ENCODE measurements around the gene STK38L. TPM values are rescaled to one million over a fixed set of nuclear protein-coding genes. Genes with fewer than 3 reads are reported as not detected.

The STK38L gene
- total and polyA plus RNA-seq, 10 of the 15 experiments (the other 5 are each of a cell fraction or from before 2014, with no cell fraction given), result 43.0 to 154 (median 115) TPM

DNA sequence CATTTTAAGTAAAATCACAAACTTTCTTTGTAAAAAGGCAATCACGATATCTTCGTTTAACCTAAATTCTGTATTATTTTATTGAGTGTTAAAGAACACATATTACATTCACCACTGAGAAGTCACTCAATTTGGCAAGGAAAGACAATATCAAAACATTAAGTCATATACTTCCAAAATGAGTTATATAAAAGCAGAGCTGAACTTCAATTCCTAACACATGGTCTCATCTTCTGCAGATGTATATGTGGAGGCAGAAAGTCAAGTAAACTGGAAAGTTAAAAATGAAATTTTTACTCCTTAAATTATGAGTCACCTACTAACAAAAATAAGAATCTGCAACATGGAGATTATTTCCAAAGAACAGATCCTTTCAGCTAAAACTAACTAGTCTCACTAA lies 117.3 kb downstream of the STK38L start:
- no TSS peak for BruUV-seq (replicated peaks)
- Histone ChIP-seq H3K36me3 (ENCODE audit: control insufficient read depth in 2 of 2, insufficient read depth in 2 of 2, low read length in 1 of 2) (no peaks in the 10 kb centered on the region; a peak in 1 of 4 replicates), H3K4me3 (no peak overlapping the region), H4K20me1 (ENCODE audit: control insufficient read depth, insufficient read depth) (no peaks in the 10 kb centered on the region; the same call in 1 of the 2 replicates), H2AFZ (ENCODE audit: control insufficient read depth, low read depth, low read length) (no peak overlapping the region), H3K27ac (ENCODE audit: control insufficient read depth, insufficient read depth) (no peak overlapping the region), H3K9me3 (replicated peaks; ENCODE audit: control insufficient read depth, insufficient read depth, low read length) (no peaks in the 10 kb centered on the region; the same call in none of the 3 replicates), H3K4me2 (ENCODE audit: control insufficient read depth, insufficient read depth) (no peak overlapping the region), H3K27me3 (replicated peaks in 1 of 2; ENCODE audit: control insufficient read depth in 2 of 2, insufficient read depth in 2 of 2, low read length in 1 of 2) (no peaks in the 10 kb centered on the region), H3K79me2 (ENCODE audit: control insufficient read depth, insufficient read depth, low read length) (peaks cover 19% of the 10 kb centered on the region), H3K9ac (ENCODE audit: control insufficient read depth, insufficient read depth, low read length) (no peak overlapping the region), H3K4me1 (ENCODE audit: control insufficient read depth, insufficient read depth, low read length) (no peaks in the 10 kb centered on the region)
- SMC1A ChIA-PET (ENCODE audit: uncharacterized antibody, unreplicated experiment), result interaction anchor here (1.4 kb wide), 1 partner anchor 19 kb away, joined by 3 read pairs; no protein-coding TSS in a partner anchor
- RAD21 ChIA-PET (ENCODE audit: unreplicated experiment), result no interaction called here
- FAIRE-seq (no peak), ATAC-seq (no peak), DNase-seq (ENCODE audit: low read depth, low spot score) (no peak)
- intact Hi-C loops (cut with micrococcal nuclease; ENCODE audit: unreplicated experiment), result no loop called here
- POLR2A ChIA-PET, result interaction anchor here (0.5 kb wide), 1 partner anchor 15 kb away, joined by 8 read pairs; no protein-coding TSS in a partner anchor
- CTCF ChIA-PET, result interaction anchor here (1.0 kb wide), 1 partner anchor 23 kb away, joined by 3 read pairs; no protein-coding TSS in a partner anchor
- in situ Hi-C loops (cut with MboI), result no loop called here
- TF ChIP-seq BACH1 (IDR thresholded peaks at IDR 0.05; ENCODE audit: borderline replicate concordance), result no peak
- TF ChIP-seq RB1 (IDR thresholded peaks at IDR 0.05; ENCODE audit: borderline replicate concordance), result no peak
- TF ChIP-seq SREBF1 (IDR thresholded peaks at IDR 0.05; ENCODE audit: low read length), result no peak
- no peak for TF ChIP-seq ETV6 (conservative IDR thresholded peaks at IDR 0.05 in 1 of 2, IDR thresholded peaks at IDR 0.05 in 1 of 2; ENCODE audit: borderline replicate concordance in 1 of 2, low read depth in 1 of 2)
- no peak for TF ChIP-seq CEBPB (IDR thresholded peaks at IDR 0.05; ENCODE audit: borderline replicate concordance in 1 of 2, low read depth in 2 of 2, low read length in 2 of 2)
- TF ChIP-seq BHLHE40 (IDR thresholded peaks at IDR 0.05; ENCODE audit: borderline replicate concordance in 1 of 2, low read depth in 2 of 2, low read length in 1 of 2), result no peak
- TF ChIP-seq, protein P1, sequence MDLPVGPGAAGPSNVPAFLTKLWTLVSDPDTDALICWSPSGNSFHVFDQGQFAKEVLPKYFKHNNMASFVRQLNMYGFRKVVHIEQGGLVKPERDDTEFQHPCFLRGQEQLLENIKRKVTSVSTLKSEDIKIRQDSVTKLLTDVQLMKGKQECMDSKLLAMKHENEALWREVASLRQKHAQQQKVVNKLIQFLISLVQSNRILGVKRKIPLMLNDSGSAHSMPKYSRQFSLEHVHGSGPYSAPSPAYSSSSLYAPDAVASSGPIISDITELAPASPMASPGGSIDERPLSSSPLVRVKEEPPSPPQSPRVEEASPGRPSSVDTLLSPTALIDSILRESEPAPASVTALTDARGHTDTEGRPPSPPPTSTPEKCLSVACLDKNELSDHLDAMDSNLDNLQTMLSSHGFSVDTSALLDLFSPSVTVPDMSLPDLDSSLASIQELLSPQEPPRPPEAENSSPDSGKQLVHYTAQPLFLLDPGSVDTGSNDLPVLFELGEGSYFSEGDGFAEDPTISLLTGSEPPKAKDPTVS (IDR thresholded peaks at IDR 0.05; ENCODE audit: low read depth, low read length), result no peak
- no peak for TF ChIP-seq CHD2 (IDR thresholded peaks at IDR 0.05; ENCODE audit: borderline replicate concordance, low read depth, low read length)
- TF ChIP-seq, protein P2, sequence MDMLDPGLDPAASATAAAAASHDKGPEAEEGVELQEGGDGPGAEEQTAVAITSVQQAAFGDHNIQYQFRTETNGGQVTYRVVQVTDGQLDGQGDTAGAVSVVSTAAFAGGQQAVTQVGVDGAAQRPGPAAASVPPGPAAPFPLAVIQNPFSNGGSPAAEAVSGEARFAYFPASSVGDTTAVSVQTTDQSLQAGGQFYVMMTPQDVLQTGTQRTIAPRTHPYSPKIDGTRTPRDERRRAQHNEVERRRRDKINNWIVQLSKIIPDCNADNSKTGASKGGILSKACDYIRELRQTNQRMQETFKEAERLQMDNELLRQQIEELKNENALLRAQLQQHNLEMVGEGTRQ (IDR thresholded peaks at IDR 0.05; ENCODE audit: borderline replicate concordance, low read depth, low read length), result no peak
- TF ChIP-seq, protein P3, sequence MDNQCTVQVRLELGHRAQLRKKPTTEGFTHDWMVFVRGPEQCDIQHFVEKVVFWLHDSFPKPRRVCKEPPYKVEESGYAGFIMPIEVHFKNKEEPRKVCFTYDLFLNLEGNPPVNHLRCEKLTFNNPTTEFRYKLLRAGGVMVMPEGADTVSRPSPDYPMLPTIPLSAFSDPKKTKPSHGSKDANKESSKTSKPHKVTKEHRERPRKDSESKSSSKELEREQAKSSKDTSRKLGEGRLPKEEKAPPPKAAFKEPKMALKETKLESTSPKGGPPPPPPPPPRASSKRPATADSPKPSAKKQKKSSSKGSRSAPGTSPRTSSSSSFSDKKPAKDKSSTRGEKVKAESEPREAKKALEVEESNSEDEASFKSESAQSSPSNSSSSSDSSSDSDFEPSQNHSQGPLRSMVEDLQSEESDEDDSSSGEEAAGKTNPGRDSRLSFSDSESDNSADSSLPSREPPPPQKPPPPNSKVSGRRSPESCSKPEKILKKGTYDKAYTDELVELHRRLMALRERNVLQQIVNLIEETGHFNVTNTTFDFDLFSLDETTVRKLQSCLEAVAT (IDR thresholded peaks at IDR 0.05), result no peak
- no peak for TF ChIP-seq SIN3A (IDR thresholded peaks at IDR 0.05; ENCODE audit: low read depth, low read length)
- TF ChIP-seq, protein P4, sequence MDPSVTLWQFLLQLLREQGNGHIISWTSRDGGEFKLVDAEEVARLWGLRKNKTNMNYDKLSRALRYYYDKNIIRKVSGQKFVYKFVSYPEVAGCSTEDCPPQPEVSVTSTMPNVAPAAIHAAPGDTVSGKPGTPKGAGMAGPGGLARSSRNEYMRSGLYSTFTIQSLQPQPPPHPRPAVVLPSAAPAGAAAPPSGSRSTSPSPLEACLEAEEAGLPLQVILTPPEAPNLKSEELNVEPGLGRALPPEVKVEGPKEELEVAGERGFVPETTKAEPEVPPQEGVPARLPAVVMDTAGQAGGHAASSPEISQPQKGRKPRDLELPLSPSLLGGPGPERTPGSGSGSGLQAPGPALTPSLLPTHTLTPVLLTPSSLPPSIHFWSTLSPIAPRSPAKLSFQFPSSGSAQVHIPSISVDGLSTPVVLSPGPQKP (IDR thresholded peaks at IDR 0.05; ENCODE audit: low read depth, low read length), result no peak
- no peak for TF ChIP-seq NBN (IDR thresholded peaks at IDR 0.05)
- TF ChIP-seq, protein P5, sequence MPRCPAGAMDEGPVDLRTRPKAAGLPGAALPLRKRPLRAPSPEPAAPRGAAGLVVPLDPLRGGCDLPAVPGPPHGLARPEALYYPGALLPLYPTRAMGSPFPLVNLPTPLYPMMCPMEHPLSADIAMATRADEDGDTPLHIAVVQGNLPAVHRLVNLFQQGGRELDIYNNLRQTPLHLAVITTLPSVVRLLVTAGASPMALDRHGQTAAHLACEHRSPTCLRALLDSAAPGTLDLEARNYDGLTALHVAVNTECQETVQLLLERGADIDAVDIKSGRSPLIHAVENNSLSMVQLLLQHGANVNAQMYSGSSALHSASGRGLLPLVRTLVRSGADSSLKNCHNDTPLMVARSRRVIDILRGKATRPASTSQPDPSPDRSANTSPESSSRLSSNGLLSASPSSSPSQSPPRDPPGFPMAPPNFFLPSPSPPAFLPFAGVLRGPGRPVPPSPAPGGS (IDR thresholded peaks at IDR 0.05; ENCODE audit: borderline replicate concordance, insufficient read depth, low read depth, low read length, poor library complexity, severe bottlenecking), result no peak
- no peak for TF ChIP-seq TCF7 (IDR thresholded peaks at IDR 0.05; ENCODE audit: borderline replicate concordance)
- WGBS (ENCODE audit: insufficient coverage, insufficient replicate concordance, low lambda C conversion rate, missing lambda C conversion rate), result 100% methylated on average over 2 of the region's 2 CpGs

Data from GM12878 (cell line).